B cell (primary cell): ENCODE data around the gene DNAJC24. TPM values are rescaled to one million over a fixed set of nuclear protein-coding genes. Genes with fewer than 3 reads are reported as not detected.

Source experiments
- ATAC-seq: fragments of 200-7000 bp; cut with Tn5 transposase; one replicate; pipeline ENCODE4 v1.10.0; 2021; ENCODE audit warnings: low read depth, mild to moderate bottlenecking, moderate number of reproducible peaks, moderate library complexity
- CTCF ChIA-PET: fragments of 350-600 bp; sonication (Branson Sonifier 250); formaldehyde crosslinking; loops from one replicate; lab custom pipeline; 2021; ENCODE audit warnings: antibody characterized with exemption, inconsistent platforms; lab: Charles Lee
- POLR2A ChIA-PET: fragments of 350-600 bp; sonication (Branson Sonifier 250); formaldehyde crosslinking; loops from one replicate; lab custom pipeline; 2021; ENCODE audit warnings: antibody characterized with exemption; lab: Charles Lee
- DNase-seq: peaks from one replicate; pipeline ENCODE4 v3.0.0; 2013
- H2AFZ ChIP-seq: 2 replicates; pipeline ENCODE4 v1.6.1; 2012; ENCODE audit warnings: mild to moderate bottlenecking, low read depth, low read length; ENCODE audit not compliant: insufficient read depth, poor library complexity, severe bottlenecking
- H3K27ac ChIP-seq, 2 donors: 1 replicate in 1 of 2; 2 replicates in 1 of 2; pipeline ENCODE4 v1.5.1; 2012 to 2013; ENCODE audit warnings: low read length in 2 of 2, mild to moderate bottlenecking in 2 of 2, moderate library complexity in 1 of 2
- H3K27me3 ChIP-seq, 4 experiments: fragments of 200-600 bp in 1 of 4; sonication (generic) in 1 of 4; replicated peaks in 1 of 4; 1 replicate in 2 of 4; 2 replicates in 2 of 4; pipeline versions ENCODE4 v1.6.1 to v1.7.0; 2013 to 2016; ENCODE audit warnings: low read length in 3 of 4, mild to moderate bottlenecking in 2 of 4, mixed read lengths in 1 of 4, moderate library complexity in 1 of 4; ENCODE audit not compliant: insufficient read depth in 4 of 4, control insufficient read depth in 3 of 4; ENCODE audit errors: control extremely low read depth in 1 of 4
- H3K36me3 ChIP-seq, 2 experiments: replicated peaks in 1 of 2; 1 replicate in 1 of 2; 2 replicates in 1 of 2; pipeline versions ENCODE4 v1.6.1 to v1.7.1; 2013; ENCODE audit warnings: low read length in 1 of 2; ENCODE audit not compliant: insufficient read depth in 2 of 2, control insufficient read depth in 1 of 2; ENCODE audit errors: control extremely low read depth in 1 of 2, extremely low read depth in 1 of 2
- H3K4me1 ChIP-seq, 2 donors: fragments of 200-600 bp in 1 of 2; sonication (generic) in 1 of 2; 1 replicate in 1 of 2; 2 replicates in 1 of 2; pipeline versions ENCODE4 v1.5.1 to v1.6.1; 2013 to 2017; ENCODE audit warnings: low read length in 2 of 2; ENCODE audit not compliant: control insufficient read depth in 2 of 2, insufficient read depth in 2 of 2
- H3K4me2 ChIP-seq: replicated peaks from 2 replicates; pipeline ENCODE3; 2012; ENCODE audit warnings: mild to moderate bottlenecking, low read depth, low read length; ENCODE audit not compliant: poor library complexity, severe bottlenecking
- H3K4me3 ChIP-seq, 5 experiments: fragments of 200-600 bp in 1 of 5; sonication (generic) in 1 of 5; 1 replicate in 3 of 5; 2 replicates in 2 of 5; pipeline versions ENCODE4 v1.5.1 to v1.7.0; 2011 to 2016; ENCODE audit warnings: low read length in 4 of 5, mild to moderate bottlenecking in 4 of 5, low read depth in 2 of 5, control low read depth in 1 of 5, moderate library complexity in 1 of 5; ENCODE audit not compliant: insufficient read depth in 1 of 5; ENCODE audit errors: control extremely low read depth in 1 of 5, extremely low read depth in 1 of 5
- H3K79me2 ChIP-seq: fragments of 200-600 bp; sonication (generic); one replicate; pipeline ENCODE4 v1.6.0; 2016; ENCODE audit warnings: low read length; ENCODE audit not compliant: control insufficient read depth, insufficient read depth
- H3K9ac ChIP-seq: fragments of 200-600 bp; sonication (generic); 2 replicates; pipeline ENCODE4 v1.6.1; 2017; ENCODE audit warnings: mild to moderate bottlenecking, low read length, moderate library complexity
- H3K9me3 ChIP-seq, 3 donors: one replicate each; pipeline versions ENCODE4 v1.6.1 to v1.7.1; 2013; ENCODE audit warnings: low read length in 2 of 3; ENCODE audit not compliant: control insufficient read depth in 2 of 3, insufficient read depth in 1 of 3; ENCODE audit errors: control extremely low read depth in 1 of 3
- H4K20me1 ChIP-seq: 2 replicates; pipeline ENCODE4 v1.6.0; 2012; ENCODE audit warnings: mild to moderate bottlenecking, low read length; ENCODE audit not compliant: insufficient read depth, control insufficient read depth, poor library complexity, severe bottlenecking
- H3K27ac Mint-ChIP-seq: one replicate; pipeline ENCODE4 v1.8.0; 2021; ENCODE audit warnings: mixed read lengths
- H3K27me3 Mint-ChIP-seq: one replicate; pipeline ENCODE4 v1.8.0; 2021; ENCODE audit warnings: mixed read lengths
- H3K4me1 Mint-ChIP-seq: one replicate; pipeline ENCODE4 v1.8.0; 2021; ENCODE audit warnings: mixed read lengths
- H3K4me3 Mint-ChIP-seq: one replicate; pipeline ENCODE4 v1.8.0; 2021; ENCODE audit warnings: mixed read lengths
- H3K9me3 Mint-ChIP-seq: one replicate; pipeline ENCODE4 v1.8.0; 2022; ENCODE audit warnings: mixed read lengths; ENCODE audit not compliant: insufficient read depth
- EZH2 ChIP-seq: IDR thresholded peaks from 2 replicates; pipeline ENCODE4 v1.6.1; 2012; ENCODE audit warnings: borderline replicate concordance, low read depth, mild to moderate bottlenecking, moderate library complexity, low read length; ENCODE audit not compliant: insufficient read depth, poor library complexity, severe bottlenecking
- WGBS: methylation state at CpG from one replicate; pipeline ENCODE4 v1.1.5; 2013; ENCODE audit warnings: missing lambda C conversion rate; ENCODE audit not compliant: insufficient coverage; 5-methylcytosine and 5-hydroxymethylcytosine counted together
- intact Hi-C: fragments of 100-400 bp; cut with micrococcal nuclease; formaldehyde crosslinking; loops from one replicate; pipeline ENCODE4 v1.10.0; 2022
- polyA plus RNA-seq: library from polyadenylated mRNA; depleted of rRNA; stranded (reverse); fragments of >200 nt; gene quantifications from 2 replicates; pipeline ENCODE4 v1.2.3, GENCODE V29; 2012
- total RNA-seq, 2 donors: library from RNA; stranded (reverse); fragments of 120-200 nt in 1 of 2; gene quantifications; 1 replicate in 1 of 2; 2 replicates in 1 of 2; pipeline versions ENCODE4 v1.2.3 to v1.2.4, GENCODE V29; 2013 to 2022
- TF ChIP-seq, protein P1 (sequence below): fragments of 200-600 bp; IDR thresholded peaks from one replicate; pipeline ENCODE4 v1.8.0; 2022; ENCODE audit warnings: antibody characterized with exemption, mild to moderate bottlenecking

The DNAJC24 gene
- total and polyA plus RNA-seq, 2 donors (not counting 1 experiment from before 2014, with no cell fraction given) = 10.7 to 24.6 TPM

DNA sequence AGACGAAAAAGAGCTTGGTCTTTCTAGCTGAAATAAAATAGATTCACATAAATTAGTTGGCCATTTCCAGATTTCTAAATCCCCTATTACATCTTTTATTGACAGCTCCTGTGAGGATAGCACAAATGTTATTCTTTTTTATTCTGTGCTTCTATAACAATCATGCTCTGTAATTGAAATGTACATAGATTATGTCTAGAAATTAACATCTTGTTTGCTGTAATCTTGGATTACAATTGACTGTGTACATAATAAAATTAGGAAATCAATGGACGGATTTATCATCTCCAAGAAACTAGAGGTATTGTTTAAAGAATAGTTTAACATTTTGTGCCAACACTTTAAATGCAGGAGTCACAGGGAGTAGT is 108.5 kb downstream of the DNAJC24 start:
- Mint-ChIP-seq H3K9me3 (no peaks in the 10 kb centered on the region), H3K4me1 (no peaks in the 10 kb centered on the region), H3K4me3 (no peak overlapping the region), H3K27me3 (no peaks in the 10 kb centered on the region), H3K27ac (no peak overlapping the region)
- Histone ChIP-seq H3K79me2 (peaks cover 5% of the 10 kb centered on the region), H3K9ac (no peak overlapping the region), H3K4me3 (no peak overlapping the region), H3K9me3 (no peaks in the 10 kb centered on the region), H3K4me2 (no peak overlapping the region), H3K27ac (no peak overlapping the region), H3K27me3 (no peaks in the 10 kb centered on the region), H3K36me3 (no peaks in the 10 kb centered on the region), H2AFZ (no peak overlapping the region), H3K4me1 (no peaks in the 10 kb centered on the region), H4K20me1 (no peaks in the 10 kb centered on the region)
- no CpG with 5 or more reads among the region's 2 CpGs for WGBS
- DNase-seq (no peak), ATAC-seq (no peak)
- ChIA-PET POLR2A (no interaction called here), CTCF (no interaction called here)
- TF ChIP-seq, protein P1, sequence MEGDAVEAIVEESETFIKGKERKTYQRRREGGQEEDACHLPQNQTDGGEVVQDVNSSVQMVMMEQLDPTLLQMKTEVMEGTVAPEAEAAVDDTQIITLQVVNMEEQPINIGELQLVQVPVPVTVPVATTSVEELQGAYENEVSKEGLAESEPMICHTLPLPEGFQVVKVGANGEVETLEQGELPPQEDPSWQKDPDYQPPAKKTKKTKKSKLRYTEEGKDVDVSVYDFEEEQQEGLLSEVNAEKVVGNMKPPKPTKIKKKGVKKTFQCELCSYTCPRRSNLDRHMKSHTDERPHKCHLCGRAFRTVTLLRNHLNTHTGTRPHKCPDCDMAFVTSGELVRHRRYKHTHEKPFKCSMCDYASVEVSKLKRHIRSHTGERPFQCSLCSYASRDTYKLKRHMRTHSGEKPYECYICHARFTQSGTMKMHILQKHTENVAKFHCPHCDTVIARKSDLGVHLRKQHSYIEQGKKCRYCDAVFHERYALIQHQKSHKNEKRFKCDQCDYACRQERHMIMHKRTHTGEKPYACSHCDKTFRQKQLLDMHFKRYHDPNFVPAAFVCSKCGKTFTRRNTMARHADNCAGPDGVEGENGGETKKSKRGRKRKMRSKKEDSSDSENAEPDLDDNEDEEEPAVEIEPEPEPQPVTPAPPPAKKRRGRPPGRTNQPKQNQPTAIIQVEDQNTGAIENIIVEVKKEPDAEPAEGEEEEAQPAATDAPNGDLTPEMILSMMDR = no peak
- no peak for TF ChIP-seq EZH2
- intact Hi-C loops = no loop called here

DNA sequence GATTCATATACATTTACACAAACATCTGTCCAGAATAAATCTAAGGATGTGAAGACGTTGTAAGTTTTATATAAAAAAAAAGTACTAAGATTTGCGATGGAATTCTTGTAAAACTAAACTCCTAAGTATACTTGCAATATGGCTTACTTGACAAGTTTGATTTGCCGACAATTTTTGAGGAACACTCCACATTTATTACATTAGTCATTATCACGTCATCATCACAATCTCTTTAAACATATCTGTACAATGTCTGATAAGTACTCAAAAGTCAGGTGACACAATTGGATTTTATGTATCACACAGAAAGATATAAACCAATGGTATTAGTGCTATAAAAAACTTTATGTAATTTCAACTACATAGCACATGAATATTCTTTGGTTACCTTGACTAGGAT is 109.4 kb downstream of the DNAJC24 start:
- POLR2A ChIA-PET = no interaction called here

More for the DNA sequence above, 109.4 kb downstream of the DNAJC24 start:
- H3K27me3 ChIP-seq = no peaks in the 10 kb centered on the region
- CTCF ChIA-PET = no interaction called here
- intact Hi-C loops = no loop called here
- no CpG with 5 or more reads among the region's 4 CpGs for WGBS
- no peaks in the 10 kb centered on the region for H3K36me3 ChIP-seq
- H4K20me1 ChIP-seq = no peaks in the 10 kb centered on the region
- H3K4me2 ChIP-seq = no peak overlapping the region
- H3K79me2 ChIP-seq = peaks cover 5% of the 10 kb centered on the region
- TF ChIP-seq EZH2 = no peak
- TF ChIP-seq, protein P1 = no peak
- H3K9me3 Mint-ChIP-seq = no peaks in the 10 kb centered on the region
- H3K27ac Mint-ChIP-seq = no peak overlapping the region
- no peaks in the 10 kb centered on the region for H3K4me1 Mint-ChIP-seq
- H3K4me1 ChIP-seq = no peaks in the 10 kb centered on the region
- no peak overlapping the region for H3K9ac ChIP-seq
- H3K4me3 ChIP-seq = no peak overlapping the region
- H2AFZ ChIP-seq = no peak overlapping the region
- no peak for DNase-seq
- H3K27me3 Mint-ChIP-seq = no peaks in the 10 kb centered on the region
- H3K4me3 Mint-ChIP-seq = no peak overlapping the region
- no peaks in the 10 kb centered on the region for H3K9me3 ChIP-seq
- no peak overlapping the region for H3K27ac ChIP-seq
- no peak for ATAC-seq
